Erythroblast (primary cell): ENCODE data around the gene NEO1.

ENCODE experiments used
- GATA1 ChIP-seq: IDR thresholded peaks from 2 replicates; pipeline ENCODE4 v1.6.1; 2011; ENCODE audit warnings: low read depth, mild to moderate bottlenecking, control low read depth, low read length, moderate library complexity
- POLR2A ChIP-seq: IDR thresholded peaks from 2 replicates; pipeline ENCODE4 v1.6.1; 2011; ENCODE audit warnings: mild to moderate bottlenecking, low read length

DNA sequence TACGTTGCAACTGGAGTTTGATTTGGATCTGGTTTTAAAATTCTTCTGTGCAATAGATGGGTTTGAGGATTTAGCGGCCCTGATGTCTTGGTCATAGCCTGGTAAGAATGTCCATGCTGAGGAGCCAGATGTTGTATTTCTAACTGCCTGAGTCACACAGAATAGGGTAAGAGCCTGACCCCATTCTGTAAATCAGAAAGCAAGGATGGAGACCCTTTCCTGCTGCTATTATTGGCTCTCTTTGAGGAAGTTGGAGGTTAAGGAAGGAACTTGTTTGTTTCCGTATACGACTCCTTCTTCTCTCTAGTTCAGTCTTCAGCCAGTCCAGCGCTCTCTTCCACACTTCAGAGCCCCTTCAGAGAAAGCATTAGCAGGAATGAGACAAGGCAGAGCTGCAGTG lies 251.4 kb downstream of the NEO1 start:
- TF ChIP-seq POLR2A = no peak
- TF ChIP-seq GATA1 = no peak
